Neural progenitor cell (in vitro differentiated cells): ENCODE results near the gene FLAD1.

ENCODE experiments used
- EZH2phosphoT487 ChIP-seq: fragments of 200-600 bp; sonication (generic); IDR thresholded peaks from 2 replicates; pipeline ENCODE4 v1.6.1; 2017; ENCODE audit warnings: antibody characterized with exemption
- TF ChIP-seq, protein P1 (sequence below): fragments of 200-600 bp; sonication (generic); IDR thresholded peaks from 2 replicates; pipeline ENCODE4 v1.5.1; 2017; ENCODE audit warnings: antibody characterized with exemption, mild to moderate bottlenecking

DNA sequence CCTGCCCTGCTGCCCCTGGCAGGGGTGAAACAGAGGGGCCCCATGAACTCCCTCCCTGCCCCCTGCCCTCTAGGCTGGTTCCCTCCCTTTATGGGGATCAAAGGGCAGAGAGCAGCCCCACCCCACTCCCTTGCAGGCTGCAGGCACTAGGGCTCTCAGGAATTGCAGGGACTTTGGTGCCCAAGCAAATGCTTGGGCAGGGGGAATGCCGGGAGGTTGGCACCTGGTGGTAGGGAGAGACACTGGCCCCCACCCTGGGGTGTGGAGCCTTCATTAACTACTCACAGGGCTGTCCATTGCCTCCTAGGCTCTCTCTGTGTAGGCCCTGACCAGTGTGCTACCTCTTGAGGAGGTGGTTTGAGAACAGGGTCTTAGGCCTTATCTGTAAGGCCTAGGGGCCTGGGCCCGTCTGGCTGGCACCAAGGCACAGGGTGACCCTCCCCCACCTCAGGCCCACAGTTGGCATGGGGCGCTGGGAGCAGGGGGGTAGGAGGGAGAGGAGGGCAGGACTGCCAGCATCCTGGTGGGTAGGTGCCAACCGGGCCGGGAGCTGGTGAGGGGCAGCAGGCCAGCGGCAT lies 24.2 kb downstream of the FLAD1 start:
- no peak for TF ChIP-seq EZH2phosphoT487
- TF ChIP-seq, protein P1, sequence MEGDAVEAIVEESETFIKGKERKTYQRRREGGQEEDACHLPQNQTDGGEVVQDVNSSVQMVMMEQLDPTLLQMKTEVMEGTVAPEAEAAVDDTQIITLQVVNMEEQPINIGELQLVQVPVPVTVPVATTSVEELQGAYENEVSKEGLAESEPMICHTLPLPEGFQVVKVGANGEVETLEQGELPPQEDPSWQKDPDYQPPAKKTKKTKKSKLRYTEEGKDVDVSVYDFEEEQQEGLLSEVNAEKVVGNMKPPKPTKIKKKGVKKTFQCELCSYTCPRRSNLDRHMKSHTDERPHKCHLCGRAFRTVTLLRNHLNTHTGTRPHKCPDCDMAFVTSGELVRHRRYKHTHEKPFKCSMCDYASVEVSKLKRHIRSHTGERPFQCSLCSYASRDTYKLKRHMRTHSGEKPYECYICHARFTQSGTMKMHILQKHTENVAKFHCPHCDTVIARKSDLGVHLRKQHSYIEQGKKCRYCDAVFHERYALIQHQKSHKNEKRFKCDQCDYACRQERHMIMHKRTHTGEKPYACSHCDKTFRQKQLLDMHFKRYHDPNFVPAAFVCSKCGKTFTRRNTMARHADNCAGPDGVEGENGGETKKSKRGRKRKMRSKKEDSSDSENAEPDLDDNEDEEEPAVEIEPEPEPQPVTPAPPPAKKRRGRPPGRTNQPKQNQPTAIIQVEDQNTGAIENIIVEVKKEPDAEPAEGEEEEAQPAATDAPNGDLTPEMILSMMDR, result no peak
